Fibroblast of pulmonary artery (primary cell): ENCODE data around the gene ACAD10.

Experiments
- DNase-seq: peaks from one replicate; pipeline ENCODE4 v3.0.0-alpha.2; 2010; ENCODE audit warnings: low read depth
- H3K4me3 ChIP-seq: replicated peaks from 2 replicates; pipeline ENCODE4 v1.5.1; 2011; ENCODE audit warnings: low read depth, mild to moderate bottlenecking, control low read depth, low read length, moderate library complexity
- TF ChIP-seq, protein P1 (sequence below): IDR thresholded peaks from 2 replicates; pipeline ENCODE4 v1.5.1; 2011; ENCODE audit warnings: mild to moderate bottlenecking, control low read depth, low read length, inconsistent platforms; ENCODE audit errors: missing control alignments

ACAD10 gene

DNA sequence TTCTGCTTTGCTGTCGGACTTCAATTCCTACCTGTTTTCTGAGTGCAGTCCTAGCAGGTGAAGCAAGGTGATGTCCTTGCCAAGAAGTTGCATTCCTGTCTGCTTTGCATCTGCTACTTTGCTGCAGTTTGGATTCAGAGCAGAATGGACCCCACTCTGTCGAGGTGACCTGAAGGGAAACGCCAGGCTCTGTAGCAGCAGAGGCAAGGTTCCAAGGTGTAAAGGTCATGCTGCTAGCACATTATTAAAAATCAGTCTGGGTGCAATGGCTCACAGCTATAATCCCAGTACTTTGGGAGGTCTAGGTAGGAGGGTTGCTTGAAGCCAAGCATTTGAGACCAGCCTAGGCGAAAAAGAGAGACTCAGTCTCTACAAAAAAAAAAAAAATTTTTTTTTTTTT is 63.5 kb downstream of the ACAD10 start:
- DNase-seq: no peak
- TF ChIP-seq, protein P1, sequence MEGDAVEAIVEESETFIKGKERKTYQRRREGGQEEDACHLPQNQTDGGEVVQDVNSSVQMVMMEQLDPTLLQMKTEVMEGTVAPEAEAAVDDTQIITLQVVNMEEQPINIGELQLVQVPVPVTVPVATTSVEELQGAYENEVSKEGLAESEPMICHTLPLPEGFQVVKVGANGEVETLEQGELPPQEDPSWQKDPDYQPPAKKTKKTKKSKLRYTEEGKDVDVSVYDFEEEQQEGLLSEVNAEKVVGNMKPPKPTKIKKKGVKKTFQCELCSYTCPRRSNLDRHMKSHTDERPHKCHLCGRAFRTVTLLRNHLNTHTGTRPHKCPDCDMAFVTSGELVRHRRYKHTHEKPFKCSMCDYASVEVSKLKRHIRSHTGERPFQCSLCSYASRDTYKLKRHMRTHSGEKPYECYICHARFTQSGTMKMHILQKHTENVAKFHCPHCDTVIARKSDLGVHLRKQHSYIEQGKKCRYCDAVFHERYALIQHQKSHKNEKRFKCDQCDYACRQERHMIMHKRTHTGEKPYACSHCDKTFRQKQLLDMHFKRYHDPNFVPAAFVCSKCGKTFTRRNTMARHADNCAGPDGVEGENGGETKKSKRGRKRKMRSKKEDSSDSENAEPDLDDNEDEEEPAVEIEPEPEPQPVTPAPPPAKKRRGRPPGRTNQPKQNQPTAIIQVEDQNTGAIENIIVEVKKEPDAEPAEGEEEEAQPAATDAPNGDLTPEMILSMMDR: no peak
- H3K4me3 ChIP-seq: no peak overlapping the region

DNA sequence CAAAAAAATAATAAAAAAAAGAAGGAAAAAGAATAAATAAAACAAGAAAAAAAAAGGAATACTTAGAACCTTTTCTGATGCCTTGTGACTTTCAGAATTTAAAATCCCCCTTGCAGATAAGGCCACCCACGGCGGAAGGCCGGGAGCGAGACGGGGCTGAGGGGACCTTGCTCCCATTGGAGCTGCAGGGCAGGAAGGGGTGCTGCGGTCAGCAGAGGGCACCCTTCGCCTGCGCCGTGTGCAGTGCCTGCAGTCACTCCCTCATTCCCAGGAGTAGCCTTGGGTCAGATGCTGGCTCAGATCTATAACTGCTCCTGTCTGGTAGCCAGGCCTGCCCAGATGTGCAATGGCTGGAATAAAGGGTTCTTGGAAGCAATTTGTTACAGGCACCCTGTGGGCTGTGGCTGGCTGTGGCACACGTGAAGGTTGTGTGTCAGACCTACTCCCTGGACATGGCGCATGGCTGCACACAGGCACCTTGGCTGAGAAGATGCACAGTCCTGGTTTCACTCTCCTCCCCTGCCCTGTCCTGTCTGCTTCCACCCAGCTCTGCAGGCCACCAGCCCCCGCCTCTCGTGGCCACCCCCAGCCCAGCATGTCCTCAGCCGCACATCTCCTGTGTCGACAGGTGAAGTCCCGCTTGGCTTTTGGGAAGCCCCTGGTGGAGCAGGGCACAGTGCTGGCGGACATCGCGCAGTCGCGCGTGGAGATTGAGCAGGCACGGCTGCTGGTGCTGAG is 67.5 kb downstream of the ACAD10 start:
- no peak overlapping the region for H3K4me3 ChIP-seq
- TF ChIP-seq, protein P1: peak; percentile 81
- DNase-seq: peak; percentile 81

DNA sequence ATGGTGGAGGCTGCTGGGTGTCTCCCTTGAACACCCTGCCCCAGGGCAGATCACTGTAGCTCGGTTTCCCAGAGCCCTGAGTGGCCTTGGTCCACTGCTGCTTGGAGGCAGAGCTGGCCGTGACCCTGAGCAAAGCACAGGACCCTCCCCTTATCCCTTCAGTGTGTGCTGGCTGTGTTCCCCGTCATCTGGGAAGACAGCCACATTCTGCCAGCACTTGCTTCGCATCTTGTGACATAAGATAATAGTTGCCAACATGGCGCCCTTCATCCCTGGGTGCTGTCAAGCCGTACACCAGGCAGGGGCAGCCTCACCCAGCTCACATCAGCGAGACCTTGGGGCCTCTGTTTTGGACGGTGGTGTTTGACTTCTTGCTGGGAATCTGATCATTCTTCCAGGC is 68.8 kb downstream of the ACAD10 start:
- no peak for DNase-seq
- H3K4me3 ChIP-seq: no peak overlapping the region
- TF ChIP-seq, protein P1: no peak

- no peak for DNase-seq
- TF ChIP-seq, protein P1: no peak
- H3K4me3 ChIP-seq: no peak overlapping the region
These were observed 70.3 kb downstream of the ACAD10 start for GRCh38 chr12:111756196-111756595.

GRCh38 chr12:111756681-111757080 is 70.8 kb downstream of the ACAD10 start:
- no peak overlapping the region for H3K4me3 ChIP-seq
- TF ChIP-seq, protein P1: no peak
- DNase-seq: no peak

DNA sequence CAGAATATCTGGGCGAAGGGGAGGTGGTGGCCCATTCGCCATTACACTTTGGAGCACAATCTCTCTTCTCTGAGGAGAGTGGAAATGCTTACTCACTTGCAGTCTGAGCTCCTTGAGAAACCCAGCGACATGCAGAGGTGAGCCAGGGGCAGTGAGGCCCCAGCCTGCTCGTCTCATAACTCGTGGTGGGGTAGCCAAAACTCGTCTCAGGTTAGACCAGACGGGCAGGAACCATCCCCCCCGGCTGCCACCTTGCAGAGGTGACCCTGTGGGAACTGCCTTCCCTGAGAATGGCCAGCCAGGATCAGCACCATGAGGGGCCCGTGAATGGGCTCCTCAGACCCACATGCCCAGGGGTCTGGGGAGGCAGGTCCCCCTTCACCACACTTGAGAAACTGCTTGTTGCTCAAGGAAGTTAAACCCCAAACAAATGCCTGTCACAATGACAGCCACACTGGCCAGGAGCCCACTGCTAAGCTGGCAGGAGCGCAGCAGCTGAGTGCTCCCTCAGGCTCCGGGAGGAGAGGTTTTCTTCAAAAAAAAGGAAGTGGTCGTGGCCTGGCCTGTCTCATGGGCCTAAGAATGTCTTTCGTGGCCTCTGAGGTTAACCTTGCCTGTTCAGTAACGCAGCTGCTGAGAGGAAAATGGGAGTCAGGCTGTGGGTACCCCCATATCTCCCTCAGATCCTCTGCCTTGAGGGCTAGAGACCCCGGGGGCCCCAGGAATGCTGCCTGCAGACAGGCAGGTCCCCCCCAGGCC is 71.7 kb downstream of the ACAD10 start:
- no peak overlapping the region for H3K4me3 ChIP-seq
- DNase-seq: peak; percentile 62
- TF ChIP-seq, protein P1: no peak

GRCh38 chr12:111758120-111758561 is 72.3 kb downstream of the ACAD10 start:
- DNase-seq: no peak
- H3K4me3 ChIP-seq: no peak overlapping the region
- TF ChIP-seq, protein P1: no peak
